Activated CD4-positive, alpha-beta memory T cell treated with anti-CD3 and anti-CD28 coated beads for 36 hours (primary cell): ENCODE measurements around the gene DCAF15. TPM values are rescaled to one million over a fixed set of nuclear protein-coding genes. Genes with fewer than 3 reads are reported as not detected.
"Not testable (repeated sequence)": the region's sequence is repeated elsewhere in the genome, so short reads cannot be mapped to it uniquely, and the experiment has no call there.

Experiments
- CTCF ChIA-PET: fragments of 350-600 bp; sonication (Branson Sonifier 250); formaldehyde crosslinking; loops from one replicate; lab custom pipeline; 2021; ENCODE audit warnings: antibody characterized with exemption, inconsistent platforms; lab: Charles Lee
- POLR2A ChIA-PET: fragments of 350-600 bp; sonication (Branson Sonifier 250); formaldehyde crosslinking; loops from one replicate; lab custom pipeline; 2021; ENCODE audit warnings: antibody characterized with exemption; lab: Charles Lee
- DNase-seq: peaks from one replicate; pipeline ENCODE4 v3.0.0-alpha.2; 2020
- H3K27ac Mint-ChIP-seq: one replicate; pipeline ENCODE4 v1.8.0; 2021; ENCODE audit warnings: mixed read lengths
- H3K27me3 Mint-ChIP-seq: one replicate; pipeline ENCODE4 v1.8.0; 2021; ENCODE audit warnings: mixed read lengths
- H3K36me3 Mint-ChIP-seq: one replicate; pipeline ENCODE4 v1.8.0; 2021; ENCODE audit warnings: mixed read lengths
- H3K4me1 Mint-ChIP-seq: one replicate; pipeline ENCODE4 v1.8.0; 2021; ENCODE audit warnings: low read depth, mixed read lengths
- H3K4me3 Mint-ChIP-seq: one replicate; pipeline ENCODE4 v1.8.0; 2021; ENCODE audit warnings: mild to moderate bottlenecking, mixed read lengths
- H3K9me3 Mint-ChIP-seq: one replicate; pipeline ENCODE4 v1.8.0; 2021; ENCODE audit warnings: mixed read lengths
- intact Hi-C: fragments of 100-400 bp; cut with micrococcal nuclease; formaldehyde crosslinking; loops from one replicate; pipeline ENCODE4 v1.15.1; 2023
- total RNA-seq, 2 experiments: library from RNA; stranded (reverse); gene quantifications; one replicate each; pipeline ENCODE4 v1.2.3, GENCODE V29; 2021

DCAF15 gene
- total RNA-seq, 2 experiments from 2014 or later = 67.0 to 72.0 TPM

DNA sequence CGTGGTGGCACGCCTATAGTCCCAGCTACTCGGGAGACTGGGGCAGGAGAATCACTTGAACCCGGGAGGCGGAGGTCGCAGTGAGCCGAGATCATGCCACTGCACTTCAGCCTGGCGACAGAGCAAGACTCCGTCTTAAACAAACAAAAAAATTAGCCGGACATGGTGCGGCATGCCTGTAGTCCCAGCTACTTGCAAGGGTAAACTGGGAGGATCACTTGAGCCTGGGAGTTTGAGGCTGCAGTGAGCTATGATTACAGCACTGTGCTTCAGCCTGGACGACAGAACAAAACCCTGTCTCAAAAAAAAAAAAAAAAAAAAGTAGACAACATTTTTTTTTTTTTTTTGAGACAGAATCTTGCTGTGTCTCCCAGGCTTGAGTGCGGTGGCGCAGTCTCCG, 19.6 kb downstream of the DCAF15 start:
- POLR2A ChIA-PET = interaction anchor here (1.7 kb wide), 1 partner anchor 13 kb away, joined by 6 read pairs; no protein-coding TSS in a partner anchor
- H3K27me3 Mint-ChIP-seq, DNase-seq, intact Hi-C loops, H3K4me1 Mint-ChIP-seq, H3K27ac Mint-ChIP-seq, H3K9me3 Mint-ChIP-seq, H3K4me3 Mint-ChIP-seq: not testable (repeated sequence)
- CTCF ChIA-PET = interaction anchor here (0.7 kb wide), 1 partner anchor 12 kb away, joined by 3 read pairs; no protein-coding TSS in a partner anchor
- peaks cover 11% of the 10 kb centered on the region for H3K36me3 Mint-ChIP-seq

DNA sequence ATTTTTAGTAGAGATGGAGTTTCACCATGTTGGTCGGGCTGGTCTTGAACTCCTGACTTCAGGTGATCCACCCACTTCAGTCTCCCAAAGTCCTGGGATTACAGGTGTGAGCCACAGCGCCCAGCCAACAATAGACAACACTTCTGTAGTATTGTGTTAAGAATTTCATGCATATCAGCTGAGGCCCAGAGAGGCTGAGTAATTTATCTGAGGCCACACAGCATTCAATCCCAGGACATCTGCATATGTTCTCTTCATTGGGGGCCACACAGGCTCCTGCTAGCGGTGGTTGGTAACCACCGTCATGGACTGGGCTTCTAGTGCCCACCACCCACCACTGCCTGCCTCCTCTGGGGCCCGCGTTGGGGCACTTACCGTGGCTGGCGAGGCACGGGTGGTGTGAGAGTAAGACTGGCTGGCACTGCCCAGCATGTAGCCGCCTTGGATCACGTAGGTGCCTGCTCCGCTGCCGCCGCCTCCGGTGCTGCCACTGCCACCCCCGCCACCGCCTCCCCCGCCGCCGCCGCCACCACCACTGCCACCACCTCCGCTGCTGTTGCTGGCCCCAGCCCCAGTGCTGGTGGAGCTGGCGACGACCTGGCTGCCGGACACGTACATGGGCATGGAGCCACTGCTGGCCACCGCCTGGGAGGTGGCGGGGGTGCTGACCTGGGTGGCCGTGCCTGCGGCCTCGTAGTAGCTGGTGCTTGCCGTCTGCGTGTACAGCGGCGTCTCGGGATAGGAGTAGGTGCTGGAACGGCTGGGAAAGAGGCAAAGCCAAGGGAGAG, 20.3 kb downstream of the DCAF15 start:
- Mint-ChIP-seq H3K4me1 (peaks cover 8% of the 10 kb centered on the region), H3K27ac (no peak overlapping the region), H3K36me3 (peaks cover 11% of the 10 kb centered on the region), H3K27me3 (no peaks in the 10 kb centered on the region), H3K9me3 (no peaks in the 10 kb centered on the region), H3K4me3 (no peak overlapping the region)
- POLR2A ChIA-PET = no interaction called here
- no peak for DNase-seq
- intact Hi-C loops = no loop called here
- CTCF ChIA-PET = interaction anchor here (0.7 kb wide), 1 partner anchor 13 kb away, joined by 3 read pairs; no protein-coding TSS in a partner anchor

- H3K4me1 Mint-ChIP-seq, H3K9me3 Mint-ChIP-seq, H3K27me3 Mint-ChIP-seq, H3K4me3 Mint-ChIP-seq, CTCF ChIA-PET, H3K27ac Mint-ChIP-seq, POLR2A ChIA-PET, DNase-seq, intact Hi-C loops: not testable (repeated sequence)
- peaks cover 11% of the 10 kb centered on the region for H3K36me3 Mint-ChIP-seq
Observed at GRCh38 chr19:13973479-13973878, 21.2 kb downstream of the DCAF15 start.

- ChIA-PET POLR2A (no interaction called here), CTCF (no interaction called here)
- intact Hi-C loops = no loop called here
- Mint-ChIP-seq H3K4me3 (no peak overlapping the region), H3K36me3 (peaks cover 8% of the 10 kb centered on the region), H3K27ac (no peak overlapping the region), H3K9me3 (no peaks in the 10 kb centered on the region), H3K27me3 (no peaks in the 10 kb centered on the region), H3K4me1 (peaks cover 8% of the 10 kb centered on the region)
- peak; percentile 49 for DNase-seq
Observed at GRCh38 chr19:13974073-13974472, 21.8 kb downstream of the DCAF15 start.

GRCh38 chr19:13975870-13976269, 23.6 kb downstream of the DCAF15 start:
- Mint-ChIP-seq H3K4me3 (no peak overlapping the region), H3K36me3 (peaks cover 7% of the 10 kb centered on the region), H3K9me3 (no peaks in the 10 kb centered on the region), H3K27me3 (no peaks in the 10 kb centered on the region), H3K27ac (no peak overlapping the region), H3K4me1 (peaks cover 10% of the 10 kb centered on the region)
- DNase-seq = no peak
- POLR2A ChIA-PET = no interaction called here
- intact Hi-C loops = no loop called here
- CTCF ChIA-PET = interaction anchor here (1.1 kb wide), 1 partner anchor 73 kb away, joined by 4 read pairs; no protein-coding TSS in a partner anchor

DNA sequence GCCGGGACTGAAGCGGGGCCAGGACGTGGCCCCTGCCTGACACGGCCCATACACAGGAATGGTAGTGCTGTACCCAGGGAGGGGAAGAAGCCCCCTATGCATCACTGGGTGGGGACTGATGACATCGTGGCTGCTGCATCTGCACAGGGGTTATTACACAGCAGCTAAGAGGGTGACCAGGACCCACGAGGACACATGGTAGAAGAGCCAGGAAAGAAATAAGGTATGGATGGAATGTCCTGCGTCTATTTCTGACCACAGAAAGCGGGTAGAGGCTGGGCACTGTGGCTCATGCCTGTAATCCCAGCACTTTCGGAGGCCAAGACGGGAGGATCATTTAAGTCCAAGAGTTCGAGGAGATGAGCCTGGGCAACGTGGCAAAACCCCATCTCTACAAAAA, 24.1 kb downstream of the DCAF15 start:
- ChIA-PET POLR2A (no interaction called here), CTCF (no interaction called here)
- Mint-ChIP-seq H3K4me3 (no peak overlapping the region), H3K4me1 (peaks cover 10% of the 10 kb centered on the region), H3K27me3 (no peaks in the 10 kb centered on the region), H3K36me3 (peaks cover 7% of the 10 kb centered on the region), H3K9me3 (no peaks in the 10 kb centered on the region), H3K27ac (no peak overlapping the region)
- intact Hi-C loops = no loop called here
- no peak for DNase-seq

DNA sequence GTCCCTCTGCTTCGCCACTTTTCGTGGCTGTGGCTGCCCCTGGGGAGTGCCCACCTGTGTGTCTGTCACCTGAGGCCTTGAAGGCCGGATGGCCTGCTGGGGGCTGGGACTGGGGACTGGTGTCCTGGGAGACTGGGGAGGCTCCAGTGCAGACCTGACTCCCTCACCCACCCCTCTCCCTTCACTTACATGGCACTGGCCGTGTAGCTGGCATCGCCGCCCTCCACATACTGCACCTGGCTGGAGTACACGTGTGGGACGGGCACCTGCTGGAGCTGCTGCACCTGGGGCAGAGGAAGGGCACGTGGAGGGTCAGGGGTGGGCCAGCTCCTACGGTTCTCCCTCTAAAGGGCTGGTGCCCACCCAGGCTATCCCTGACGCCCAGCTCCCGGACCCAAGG, 25.5 kb downstream of the DCAF15 start:
- Mint-ChIP-seq H3K27ac (no peak overlapping the region), H3K36me3 (peaks cover 8% of the 10 kb centered on the region), H3K4me3 (no peak overlapping the region), H3K4me1 (peaks cover 10% of the 10 kb centered on the region), H3K9me3 (no peaks in the 10 kb centered on the region), H3K27me3 (no peaks in the 10 kb centered on the region)
- intact Hi-C loops = no loop called here
- ChIA-PET CTCF (no interaction called here), POLR2A (interaction anchor here (1.5 to 1.6 kb wide), 2 partner anchors 29 to 54 kb away, joined by 4 to 5 read pairs; partner anchors contain the start of genes IL27RA and RFX1)
- no peak for DNase-seq

GRCh38 chr19:13978351-13979243, 26.3 kb downstream of the DCAF15 start:
- POLR2A ChIA-PET = interaction anchor here (1.5 to 1.6 kb wide), 2 partner anchors 28 to 53 kb away, joined by 4 to 5 read pairs; partner anchors contain the start of genes IL27RA and RFX1
- Mint-ChIP-seq H3K4me3 (no peak overlapping the region), H3K4me1 (peaks cover 12% of the 10 kb centered on the region), H3K27me3 (no peaks in the 10 kb centered on the region), H3K27ac (no peak overlapping the region), H3K9me3 (no peaks in the 10 kb centered on the region), H3K36me3 (peaks cover 8% of the 10 kb centered on the region)
- CTCF ChIA-PET = interaction anchor here (1.2 kb wide), 1 partner anchor 80 kb away, joined by 4 read pairs; no protein-coding TSS in a partner anchor
- intact Hi-C loops = no loop called here
- peak; percentile 29 for DNase-seq

DNA sequence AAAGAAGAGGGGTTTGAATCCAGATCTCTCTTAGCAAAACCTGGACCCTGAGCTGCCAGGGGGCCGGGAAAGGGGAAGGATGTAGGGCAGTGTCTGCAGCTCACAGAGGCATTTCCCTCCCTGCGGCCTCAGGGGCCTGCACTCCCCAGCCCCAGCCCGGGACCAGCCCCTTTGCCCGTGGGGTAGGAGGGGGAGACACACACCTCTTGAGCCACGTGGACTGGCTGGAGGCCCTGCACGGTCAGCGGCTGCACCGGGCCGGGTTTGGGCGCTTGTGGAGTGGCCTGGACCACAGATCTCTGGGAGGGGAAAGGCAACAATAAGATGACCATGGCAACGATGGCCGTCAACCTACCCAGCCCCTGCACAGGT, 26.9 kb downstream of the DCAF15 start:
- Mint-ChIP-seq H3K9me3 (no peaks in the 10 kb centered on the region), H3K27ac (no peak overlapping the region), H3K4me1 (peaks cover 11% of the 10 kb centered on the region), H3K27me3 (no peaks in the 10 kb centered on the region), H3K36me3 (peaks cover 8% of the 10 kb centered on the region), H3K4me3 (no peak overlapping the region)
- DNase-seq = no peak
- ChIA-PET POLR2A (no interaction called here), CTCF (interaction anchor here (1.2 kb wide), 1 partner anchor 80 kb away, joined by 4 read pairs; no protein-coding TSS in a partner anchor)
- intact Hi-C loops = no loop called here

DNA sequence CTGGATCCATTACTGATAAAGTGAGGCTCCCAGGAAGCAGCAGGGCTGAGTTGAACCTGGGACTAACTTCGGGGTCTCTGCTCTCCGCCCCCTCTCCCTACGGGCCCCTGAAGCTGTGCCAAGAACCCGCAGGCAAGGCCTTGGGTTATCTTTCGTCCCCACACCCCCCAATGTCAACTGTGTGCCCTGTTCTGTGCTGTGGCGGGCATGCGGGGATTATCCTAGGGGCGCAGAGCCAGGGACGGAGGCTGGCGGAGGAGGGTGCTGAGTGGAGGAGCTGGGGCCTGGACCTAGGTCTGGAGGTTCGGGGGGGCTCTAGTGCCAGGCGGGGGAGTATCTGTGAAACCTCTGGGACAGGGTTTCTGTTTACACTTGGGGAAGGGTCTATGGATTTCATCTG, 27.4 kb downstream of the DCAF15 start:
- intact Hi-C loops = loop anchor here (10.0 kb wide), 1 partner anchor 95 kb away; no protein-coding TSS in a partner anchor
- Mint-ChIP-seq H3K4me1 (peaks cover 11% of the 10 kb centered on the region), H3K27me3 (no peaks in the 10 kb centered on the region), H3K27ac (no peak overlapping the region), H3K36me3 (peaks cover 6% of the 10 kb centered on the region), H3K9me3 (no peaks in the 10 kb centered on the region), H3K4me3 (no peak overlapping the region)
- POLR2A ChIA-PET = no interaction called here
- no peak for DNase-seq
- CTCF ChIA-PET = interaction anchor here (1.2 kb wide), 1 partner anchor 79 kb away, joined by 4 read pairs; no protein-coding TSS in a partner anchor

DNA sequence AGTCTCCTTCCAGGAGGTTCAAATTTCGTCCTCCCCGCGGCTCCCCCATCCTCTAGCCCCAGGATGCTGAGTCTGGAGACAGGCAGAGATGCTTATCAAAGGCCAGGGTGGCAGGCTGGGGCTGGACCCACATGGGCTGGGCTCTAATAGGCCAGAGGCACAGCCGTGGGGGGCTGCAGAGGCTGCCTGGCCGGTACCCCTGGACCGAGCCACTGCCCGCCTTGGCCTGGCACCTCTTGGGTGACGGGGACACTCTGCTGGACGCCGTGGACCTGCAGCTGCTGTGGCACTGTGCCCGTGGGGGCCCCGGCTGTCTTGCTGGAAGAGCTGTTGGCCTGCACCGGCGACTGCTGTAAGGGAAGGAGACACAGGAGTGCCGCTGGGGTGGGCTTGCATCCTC, 28.0 kb downstream of the DCAF15 start:
- DNase-seq = no peak
- H3K36me3 Mint-ChIP-seq = peaks cover 6% of the 10 kb centered on the region
- POLR2A ChIA-PET = no interaction called here
- H3K27me3 Mint-ChIP-seq = no peaks in the 10 kb centered on the region
- intact Hi-C loops = loop anchor here (10.0 kb wide), 1 partner anchor 96 kb away; no protein-coding TSS in a partner anchor
- no peak overlapping the region for H3K27ac Mint-ChIP-seq
- H3K4me3 Mint-ChIP-seq = no peak overlapping the region
- peaks cover 16% of the 10 kb centered on the region for H3K4me1 Mint-ChIP-seq
- CTCF ChIA-PET = interaction anchor here (1.1 kb wide), 1 partner anchor 68 kb away, joined by 3 read pairs; no protein-coding TSS in a partner anchor
- no peaks in the 10 kb centered on the region for H3K9me3 Mint-ChIP-seq
